D721Med (cell line): Measurements from ENCODE around the gene HS3ST4.

Source experiments
- DNase-seq: peaks from one replicate; pipeline ENCODE4 v3.0.0; 2011; ENCODE audit warnings: low spot score; ENCODE audit not compliant: insufficient read length
- FAIRE-seq: peaks from 2 replicates; lab custom pipeline; 2011; peaks lifted over from hg19 to GRCh38; lab: Jason Lieb, UNC
- CTCF ChIP-seq: IDR thresholded peaks from 2 replicates; pipeline ENCODE4 v1.5.1; 2012; ENCODE audit warnings: mild to moderate bottlenecking, control low read depth; ENCODE audit not compliant: insufficient read depth; ENCODE audit errors: missing control alignments

Gene HS3ST4

GRCh38 chr16:25817876-25818275 lies 126.1 kb downstream of the HS3ST4 start:
- TF ChIP-seq CTCF, result no peak
- DNase-seq, result no peak
- no peak for FAIRE-seq

GRCh38 chr16:25823891-25824290 lies 132.1 kb downstream of the HS3ST4 start:
- TF ChIP-seq CTCF, result no peak
- no peak for DNase-seq
- FAIRE-seq, result no peak

- DNase-seq (no peak), FAIRE-seq (no peak)
- no peak for TF ChIP-seq CTCF
Measured at GRCh38 chr16:25827709-25828108, 135.9 kb downstream of the HS3ST4 start.

- DNase-seq (no peak), FAIRE-seq (no peak)
- TF ChIP-seq CTCF, result no peak
Measured at GRCh38 chr16:25828510-25828909, 136.8 kb downstream of the HS3ST4 start.

- no peak for FAIRE-seq
- no peak for DNase-seq
- no peak for TF ChIP-seq CTCF
Measured at GRCh38 chr16:25832291-25832690, 140.5 kb downstream of the HS3ST4 start.

- TF ChIP-seq CTCF, result no peak
- no peak for FAIRE-seq
- no peak for DNase-seq
Measured at GRCh38 chr16:25834101-25834500, 142.3 kb downstream of the HS3ST4 start.

GRCh38 chr16:25835126-25835525 lies 143.4 kb downstream of the HS3ST4 start:
- FAIRE-seq, result no peak

More at GRCh38 chr16:25835126-25835525, 143.4 kb downstream of the HS3ST4 start:
- no peak for DNase-seq
- no peak for TF ChIP-seq CTCF
